Stimulated activated CD4-positive, alpha-beta T cell treated with anti-CD3 and anti-CD28 coated beads, TNF-alpha, amount 100 ng/mL, for 24 hours (primary cell): ENCODE data around the gene SACS.
"Not testable (repeated sequence)": the region's sequence is repeated elsewhere in the genome, so short reads cannot be mapped to it uniquely, and the experiment has no call there.

Source experiments
- DNase-seq, 3 experiments: peaks; one replicate each; pipeline ENCODE4 v3.0.0-alpha.2; 2020; ENCODE audit warnings: low read depth in 3 of 3

The SACS gene

DNA sequence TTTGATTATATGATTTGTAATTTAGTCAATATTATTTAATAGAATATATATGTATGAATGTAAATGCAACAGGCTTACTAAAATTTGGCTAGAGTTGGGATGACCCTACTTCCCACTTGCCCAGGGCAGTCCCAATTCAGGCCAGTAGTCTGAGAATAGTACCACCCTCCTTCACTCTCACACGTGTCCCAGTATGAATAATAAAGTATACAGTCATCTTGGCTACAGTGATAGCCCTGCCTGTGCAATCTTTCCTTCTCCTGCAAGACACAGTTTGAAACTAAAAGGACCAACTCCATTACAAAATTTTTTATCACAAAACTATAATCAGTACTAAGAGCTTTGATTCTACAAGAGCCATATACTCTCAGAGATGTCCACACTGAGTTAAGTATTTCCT is 76.2 kb downstream of the SACS start:
- DNase-seq = no peak

DNA sequence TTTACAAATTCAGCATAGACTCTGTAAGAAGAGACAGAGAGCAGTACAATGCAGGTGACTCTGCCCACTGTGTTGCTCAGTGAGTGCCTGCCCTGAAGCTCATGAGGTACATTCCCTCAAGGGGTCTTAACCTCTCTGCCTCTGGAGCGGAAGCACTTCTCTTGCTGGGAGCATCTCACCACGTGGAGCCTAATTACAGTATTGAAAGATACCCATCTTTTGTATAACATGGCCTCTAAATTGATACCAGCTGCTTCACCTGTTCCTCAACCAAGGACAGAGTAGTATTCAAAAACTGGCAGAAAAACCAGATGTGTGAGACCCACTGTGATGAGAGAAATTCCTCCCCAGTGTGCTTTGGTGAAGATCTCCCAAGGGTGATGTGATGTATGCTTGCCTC is 77.1 kb downstream of the SACS start:
- no peak for DNase-seq

DNA sequence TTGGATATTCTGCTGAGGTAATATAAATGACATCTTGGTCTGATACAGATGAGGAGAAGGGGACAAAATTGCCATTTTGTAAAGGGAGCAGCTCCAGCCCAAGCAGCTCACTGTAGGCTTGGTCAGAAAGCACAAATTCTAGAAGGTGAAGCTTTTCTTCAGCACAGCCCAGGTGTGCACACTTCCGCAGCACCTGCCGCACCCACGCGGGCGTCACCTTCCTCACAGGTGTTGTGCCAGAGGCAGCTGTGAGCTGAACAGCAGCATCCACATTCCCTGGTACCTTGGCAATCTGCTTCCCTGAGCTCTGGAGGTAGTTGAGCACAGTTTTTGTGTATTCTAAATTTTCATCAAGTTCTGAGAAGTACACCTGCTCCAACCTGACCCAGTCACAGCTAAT is 79.0 kb downstream of the SACS start:
- DNase-seq = no peak

DNA sequence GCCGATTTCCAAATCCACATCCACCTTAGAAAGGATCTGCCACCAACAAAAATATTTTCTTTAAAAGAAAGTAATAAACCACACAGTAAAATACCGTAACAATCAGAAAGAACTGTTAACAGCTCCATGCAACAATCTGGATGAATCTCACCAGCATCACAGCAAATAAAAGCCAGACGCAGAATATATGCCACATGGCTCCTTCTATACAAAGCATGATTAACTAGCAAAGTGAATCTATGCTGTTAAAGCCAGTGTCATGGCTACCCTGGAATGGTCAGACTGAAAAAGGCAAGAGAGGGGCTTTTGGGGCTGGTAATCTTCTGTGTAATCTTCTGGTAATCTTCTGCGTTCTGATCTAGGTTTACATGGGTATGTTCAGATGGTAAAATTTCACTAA is 81.3 kb downstream of the SACS start:
- no peak for DNase-seq

DNA sequence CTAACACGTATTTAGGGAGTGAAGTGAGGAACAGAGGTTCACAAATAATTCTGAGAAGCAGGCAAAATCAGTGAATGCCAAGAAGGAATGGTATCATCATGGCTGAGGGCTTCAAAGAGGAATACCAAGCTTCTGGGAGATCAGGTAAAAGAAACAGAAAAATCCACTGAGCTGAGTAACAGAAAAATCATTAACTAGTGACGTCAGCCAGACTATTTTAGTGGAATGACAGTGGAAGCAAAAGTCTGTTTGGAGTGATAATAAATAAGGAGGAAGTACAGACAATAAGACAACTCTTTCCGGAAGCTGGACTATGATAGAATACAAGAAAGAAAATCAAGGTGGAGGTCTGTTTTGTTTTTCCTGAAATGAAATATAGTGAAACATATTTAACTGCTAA is 83.5 kb downstream of the SACS start:
- DNase-seq = no peak

DNA sequence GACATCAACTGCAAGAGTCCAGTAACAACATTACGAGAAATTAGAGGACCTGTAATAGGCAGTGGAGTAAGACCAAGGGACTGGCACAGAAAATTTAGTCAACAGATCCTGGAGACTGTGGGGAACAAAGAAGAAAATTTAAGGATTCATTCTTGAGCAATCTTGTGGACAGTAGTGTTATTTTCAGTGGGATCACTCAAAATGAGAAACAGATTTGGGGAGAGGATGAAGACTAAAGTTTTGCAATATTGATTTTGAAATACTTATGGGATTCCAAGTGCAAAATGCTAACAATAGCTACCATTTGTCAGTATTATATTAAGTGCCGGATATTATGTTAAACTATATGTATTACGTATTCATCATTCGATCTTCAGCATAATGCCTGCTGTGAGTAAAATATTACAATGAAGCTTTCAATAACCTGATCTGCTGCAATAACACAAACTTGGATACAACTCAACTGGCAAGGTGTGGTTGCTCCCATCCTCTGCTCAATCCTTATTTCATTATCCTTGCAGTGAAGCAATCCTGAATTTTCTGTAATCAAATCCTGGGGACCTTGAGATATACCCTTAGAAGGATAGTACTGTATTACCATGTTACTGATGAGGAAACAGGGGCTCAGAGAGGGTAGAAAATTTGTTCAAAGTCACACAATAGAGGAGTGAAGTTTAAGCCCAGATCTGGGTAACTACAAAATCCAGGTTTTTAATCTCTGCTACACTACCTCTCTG is 84.2 kb downstream of the SACS start:
- no peak for DNase-seq

DNA sequence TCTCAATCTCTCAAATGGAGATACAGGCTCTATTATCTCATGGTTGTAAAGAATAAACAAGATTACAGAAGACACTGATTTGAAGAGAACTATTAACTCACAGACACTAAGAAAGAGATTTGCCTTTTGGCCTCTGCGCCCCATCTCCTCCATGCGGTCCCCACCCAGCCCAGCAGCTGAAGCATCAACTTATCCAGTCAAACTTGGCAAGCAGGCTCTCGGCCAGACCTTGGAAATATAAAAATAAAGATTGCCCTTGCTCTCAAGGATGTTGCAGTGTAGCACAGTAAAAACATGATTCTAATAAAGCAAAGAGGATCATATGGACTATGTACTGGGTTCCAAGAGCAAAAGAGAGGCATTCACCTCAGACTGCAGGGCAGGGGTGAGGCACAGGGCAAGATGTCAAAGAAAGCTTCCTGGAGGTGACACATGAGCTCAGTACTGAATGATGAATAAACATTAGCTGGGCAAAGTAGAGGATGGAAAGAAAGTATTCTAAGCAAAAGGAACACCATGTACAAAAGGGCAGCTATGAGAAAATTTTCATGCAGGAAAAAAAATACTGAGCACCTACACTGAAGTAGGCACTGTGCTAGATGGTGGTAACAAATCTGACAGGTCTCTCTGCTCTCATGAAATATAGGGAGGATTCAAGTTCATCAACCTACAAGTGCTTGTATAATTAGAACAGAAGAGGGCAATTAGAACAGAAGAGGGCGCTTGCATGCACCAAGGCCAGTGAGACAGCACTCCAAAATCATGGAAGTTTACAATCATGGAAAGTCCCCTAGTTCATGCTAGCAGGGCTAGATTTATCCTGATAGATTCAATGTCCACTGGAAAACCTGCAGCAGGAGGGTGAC is 85.0 kb downstream of the SACS start:
- no peak for DNase-seq

DNA sequence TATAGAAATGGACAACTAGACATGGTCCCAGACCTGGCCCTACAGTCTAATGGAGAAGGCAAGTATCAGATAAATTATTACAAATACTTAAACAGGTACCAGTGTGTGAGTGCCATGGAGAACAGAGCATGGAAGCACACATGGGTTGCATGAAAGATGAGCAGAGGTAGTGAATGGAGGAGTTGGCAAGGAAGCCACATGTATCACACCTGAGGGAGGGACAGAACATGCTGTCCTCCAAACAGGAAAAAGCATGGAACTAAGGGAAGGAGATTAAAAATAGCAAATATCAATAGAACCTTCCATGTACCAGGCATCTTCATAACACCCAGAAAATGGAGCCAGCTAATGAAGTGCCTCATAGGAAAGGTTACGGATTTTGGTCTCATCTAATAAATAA is 85.9 kb downstream of the SACS start:
- DNase-seq = no peak

DNA sequence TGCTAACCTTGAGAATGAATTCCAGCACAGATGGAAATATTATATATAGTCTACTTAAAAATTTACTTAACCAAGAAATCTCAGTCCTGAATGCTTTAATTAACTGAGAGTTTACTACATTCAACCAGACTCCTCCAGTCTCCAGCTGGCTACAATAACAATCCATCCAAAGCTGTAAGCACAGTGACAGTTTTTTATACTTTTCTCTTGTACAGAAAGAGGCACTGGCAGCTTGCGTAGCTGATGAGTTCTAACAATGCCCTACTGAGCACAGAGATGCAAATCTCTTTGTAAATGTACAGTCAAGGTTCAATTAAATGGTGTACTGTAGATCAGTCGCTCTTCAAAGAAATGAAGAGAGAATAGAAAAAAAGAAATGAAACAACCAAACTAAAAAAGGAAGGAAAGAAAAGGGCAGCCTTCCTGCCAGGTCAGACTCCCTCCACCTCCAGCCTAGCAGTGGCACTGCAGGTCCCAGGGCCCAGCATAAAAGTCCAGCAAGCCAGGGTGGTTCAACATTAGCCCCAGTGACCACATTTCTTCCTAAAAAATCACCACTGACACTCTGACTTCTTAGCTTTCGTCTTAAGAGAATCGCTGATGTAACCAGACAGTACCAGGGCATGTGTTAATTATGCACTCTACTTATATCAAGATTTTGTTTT is 88.4 kb downstream of the SACS start:
- DNase-seq = no peak

DNA sequence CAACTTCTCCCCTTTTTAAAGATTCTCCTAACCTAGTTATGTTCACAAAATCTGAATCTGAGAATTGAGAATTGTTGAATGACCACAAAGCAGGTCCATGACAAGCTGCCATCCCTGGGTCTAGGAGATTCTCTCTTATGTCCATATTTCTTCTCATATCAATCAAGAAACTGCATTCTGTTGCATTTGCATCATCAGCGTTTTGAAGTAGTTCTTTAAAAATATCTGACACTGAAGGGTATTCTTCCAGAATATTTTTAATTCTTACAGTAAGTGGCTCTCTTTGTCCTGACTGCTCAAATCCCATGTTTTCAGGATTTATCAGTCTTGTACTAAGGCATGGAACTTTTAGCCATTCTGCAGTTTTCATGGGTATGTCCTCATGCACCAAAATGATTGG is 94.3 kb downstream of the SACS start:
- DNase-seq = no peak

DNA sequence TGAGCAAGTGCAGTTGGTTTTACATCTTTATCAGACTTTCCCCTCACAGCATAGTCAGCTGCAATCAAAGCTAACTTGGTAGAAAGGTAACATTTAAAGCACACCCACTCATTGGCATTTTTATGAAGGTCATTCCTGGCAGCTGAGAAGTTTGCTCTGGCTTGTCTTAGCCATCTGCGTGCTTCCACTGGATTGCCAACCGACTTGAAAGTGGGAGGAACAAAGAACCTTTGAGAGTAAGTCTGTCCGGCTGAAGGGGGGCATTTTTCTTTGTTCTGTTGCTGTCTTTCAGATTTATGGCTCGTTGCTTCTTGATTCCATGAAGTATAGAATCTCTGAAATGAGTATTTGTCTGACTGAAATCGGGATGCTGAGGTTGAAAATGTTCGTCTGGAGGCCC is 103.1 kb downstream of the SACS start:
- DNase-seq = no peak

DNA sequence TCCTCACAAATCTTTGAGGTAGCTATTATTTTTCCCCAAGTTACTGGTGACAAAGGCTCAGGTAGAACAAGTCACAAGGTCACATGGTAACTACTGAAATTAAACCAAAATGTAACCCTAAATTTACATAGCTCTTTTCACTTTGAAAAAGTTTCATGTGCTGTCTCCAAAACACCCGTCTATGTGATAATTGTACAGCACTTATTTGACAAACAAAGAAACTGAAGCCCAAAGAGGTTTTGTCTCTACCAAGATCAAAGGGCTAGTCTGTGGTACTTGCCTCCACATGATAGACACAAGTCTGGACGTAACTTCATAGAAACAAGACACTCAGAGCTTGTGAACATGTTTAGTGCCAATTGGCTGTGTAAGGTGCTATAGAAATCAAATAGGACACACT is 108.3 kb downstream of the SACS start:
- DNase-seq = no peak

DNA sequence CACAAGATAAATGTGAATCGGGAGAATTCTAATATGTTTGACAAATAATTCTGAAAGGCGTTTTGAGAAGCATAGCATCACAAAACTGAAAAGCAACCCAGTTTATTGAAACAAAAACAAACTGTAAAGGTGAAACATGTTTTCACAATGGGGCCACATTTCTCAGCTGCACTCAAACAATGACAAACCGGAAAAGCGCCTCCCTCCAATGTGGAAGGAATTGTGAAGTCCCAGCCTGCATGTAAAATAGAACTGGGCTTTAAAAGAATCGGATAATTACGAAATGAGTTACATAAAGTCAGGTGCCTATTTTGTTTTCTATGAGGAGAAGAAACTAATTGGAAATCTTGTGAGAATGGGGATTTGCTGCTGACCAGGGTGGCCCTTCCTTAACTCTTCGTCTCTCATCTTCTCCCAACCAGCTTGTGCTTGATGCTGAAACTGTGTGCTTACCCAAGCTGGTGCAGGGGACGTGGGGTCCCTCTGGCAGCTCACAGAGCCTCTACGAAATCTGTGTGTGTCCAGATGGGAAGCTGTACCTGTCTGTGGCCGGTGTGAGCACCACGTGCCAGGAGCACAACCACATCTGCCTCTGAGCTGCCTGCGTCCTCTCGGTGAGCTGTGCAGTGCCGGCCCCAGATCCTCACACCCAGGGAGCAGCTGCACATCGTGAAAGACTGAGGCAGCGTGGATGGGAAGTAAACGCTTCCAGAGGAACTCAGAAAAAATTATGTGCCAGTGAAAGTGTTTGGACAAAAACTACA is 109.4 kb downstream of the SACS start:
- DNase-seq = no peak

DNA sequence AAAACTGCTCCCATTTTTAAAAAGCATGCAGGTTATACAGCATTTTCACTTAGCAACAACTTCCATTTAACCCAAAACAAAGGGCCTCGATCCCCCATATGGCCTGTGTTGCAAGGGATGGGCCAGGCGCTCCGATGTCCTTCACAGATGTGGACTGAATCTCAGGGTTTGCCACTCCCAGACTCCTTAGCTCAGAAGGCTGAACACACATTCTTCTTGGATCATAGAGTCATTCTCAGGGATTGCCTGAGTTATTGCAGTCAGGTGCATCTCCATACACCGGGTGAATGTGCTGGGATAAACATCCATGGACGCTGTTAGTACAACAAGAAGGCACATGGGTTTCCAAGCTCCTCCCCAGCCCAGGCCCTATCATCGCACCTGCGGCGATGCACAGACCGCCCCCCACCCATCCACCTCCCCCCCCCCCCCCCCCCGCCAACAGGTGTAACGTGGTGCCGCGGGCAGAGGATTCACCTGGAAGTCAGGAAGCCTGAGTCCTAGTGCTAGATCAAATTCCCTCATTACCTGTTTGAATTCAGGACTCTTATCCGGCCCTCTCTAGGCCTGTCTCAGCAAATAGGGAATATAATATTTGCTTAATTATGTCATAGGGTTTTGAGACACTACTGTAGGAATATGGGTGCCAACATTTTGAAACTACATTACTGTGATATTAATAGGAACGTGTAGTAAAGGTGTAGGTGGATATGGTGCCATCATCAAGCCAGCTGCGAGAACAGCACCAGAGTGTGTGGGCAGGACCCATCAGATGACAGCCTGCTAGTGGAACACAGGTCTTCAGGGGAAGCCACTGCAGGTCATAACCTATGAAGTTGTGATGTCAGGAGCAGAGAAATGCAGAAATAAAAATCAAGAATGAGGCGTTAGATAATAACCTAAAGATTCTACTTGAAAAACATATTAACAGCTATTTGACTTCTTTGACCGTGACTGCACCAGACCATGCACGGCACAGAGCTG is 110.9 kb downstream of the SACS start:
- DNase-seq = no peak

DNA sequence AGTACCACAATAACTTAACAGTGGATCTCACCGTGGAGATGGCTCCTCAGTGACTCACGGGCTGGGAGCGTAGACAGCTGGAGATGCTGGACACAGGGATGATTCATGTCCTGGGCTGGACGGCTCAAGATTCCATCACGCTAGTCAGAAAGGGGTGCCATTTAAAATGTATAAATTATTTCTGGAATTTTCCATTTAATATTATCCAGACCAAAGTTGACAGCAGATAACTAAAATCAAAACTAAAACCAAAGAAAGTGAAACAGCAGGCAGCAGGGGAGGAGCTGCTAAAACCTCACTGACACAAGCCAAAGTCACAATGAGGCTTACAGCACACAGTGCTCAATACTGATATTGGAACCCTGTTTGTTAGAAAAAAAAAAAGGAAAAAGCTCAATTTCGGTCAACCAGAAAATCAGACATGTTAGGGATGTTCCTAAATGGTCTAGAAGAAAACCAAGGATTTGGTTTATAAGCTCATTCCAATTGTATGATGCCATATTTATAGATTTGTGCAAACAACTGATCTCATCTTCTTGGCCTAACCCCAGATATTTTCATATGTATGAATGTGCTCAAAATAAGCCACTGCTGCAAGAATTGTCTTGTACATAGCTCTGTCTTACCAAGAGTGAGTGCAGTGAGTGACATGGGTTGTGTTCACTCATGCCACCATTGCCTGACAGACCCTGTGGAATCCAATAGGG is 111.8 kb downstream of the SACS start:
- DNase-seq = peak in 1 of 3 experiments; percentile 3

DNA sequence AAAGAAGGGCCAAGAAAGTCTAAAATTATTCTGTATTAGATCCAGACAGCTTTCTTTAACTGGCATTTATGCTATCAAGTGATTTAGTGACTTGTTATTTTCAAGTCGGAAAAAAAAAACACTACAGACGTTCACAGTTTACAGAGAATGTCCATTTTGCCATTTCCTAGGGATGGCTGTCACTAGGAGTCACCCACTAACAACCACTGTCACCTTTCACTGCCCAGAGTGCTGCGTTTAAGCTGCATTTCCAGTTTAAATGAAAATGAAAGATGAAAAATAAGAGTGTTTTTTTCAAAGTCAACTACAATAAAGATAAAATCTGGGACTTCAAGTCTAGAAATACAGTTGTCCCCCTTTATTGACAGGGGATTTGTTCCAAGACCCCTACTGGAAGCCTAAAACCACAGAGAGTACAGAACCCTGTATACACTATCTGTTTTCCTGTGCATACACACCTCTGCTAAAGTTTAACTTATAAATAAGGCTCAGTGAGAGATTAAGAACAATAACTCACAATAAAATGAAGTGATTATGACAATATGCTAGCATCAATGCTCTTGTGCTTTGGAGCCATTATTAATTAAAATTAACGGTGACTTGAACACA is 112.5 kb downstream of the SACS start:
- DNase-seq = no peak

DNA sequence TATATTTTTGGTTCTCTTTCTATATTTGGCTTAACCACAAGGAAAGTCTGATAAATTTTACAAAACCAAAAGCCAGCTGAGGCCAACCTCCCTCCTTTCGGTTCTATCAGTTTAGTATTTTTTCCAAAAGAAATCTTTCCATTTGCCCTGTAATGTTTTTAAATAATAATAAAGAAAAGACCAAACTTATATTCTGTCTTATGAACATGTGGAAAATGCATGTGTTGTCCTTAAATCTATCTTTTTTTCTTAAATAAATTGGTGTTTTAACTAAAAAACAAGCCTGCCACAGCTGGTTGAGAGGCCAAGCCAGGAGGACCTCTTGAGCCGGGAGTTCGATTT is 113.6 kb downstream of the SACS start:
- no peak for DNase-seq

DNA sequence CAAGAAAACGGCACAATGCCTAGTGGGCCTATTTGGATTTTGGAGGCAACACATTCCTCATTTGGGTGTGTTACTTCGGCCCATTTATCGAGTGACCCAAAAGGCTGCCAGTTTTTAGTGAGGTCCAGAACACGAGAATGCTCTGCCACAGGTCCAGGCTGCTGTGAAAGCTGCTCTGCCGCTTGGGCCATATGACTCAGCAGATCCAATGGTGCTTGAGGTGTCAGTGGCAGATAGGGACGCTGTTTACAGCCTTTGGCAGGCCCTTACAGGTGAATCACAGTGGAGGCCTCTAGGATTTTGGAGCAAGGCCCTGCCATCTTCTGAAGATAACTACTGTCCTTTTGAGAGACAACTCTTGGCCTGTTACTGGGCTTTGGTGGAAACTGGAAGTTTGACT is 118.7 kb downstream of the SACS start:
- DNase-seq = not testable (repeated sequence)

DNA sequence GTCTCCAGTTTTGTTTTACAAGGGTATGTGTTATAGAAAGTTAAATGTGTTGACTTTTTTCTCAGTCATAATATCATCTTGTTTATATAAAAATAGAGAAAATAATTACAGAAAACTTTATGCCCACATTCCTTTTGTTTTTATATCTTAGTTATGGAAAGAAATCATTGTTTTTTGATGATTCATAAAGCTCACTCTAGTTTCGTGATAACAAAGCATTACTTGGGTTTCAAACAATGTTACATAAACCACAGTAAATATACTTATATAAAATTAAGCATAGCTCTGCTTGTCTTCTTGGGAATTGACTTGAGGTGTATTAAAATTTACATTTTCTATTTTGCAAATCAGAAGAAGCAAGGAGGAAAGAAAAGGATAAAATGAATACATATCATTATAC is 140.9 kb downstream of the SACS start:
- no peak for DNase-seq

DNA sequence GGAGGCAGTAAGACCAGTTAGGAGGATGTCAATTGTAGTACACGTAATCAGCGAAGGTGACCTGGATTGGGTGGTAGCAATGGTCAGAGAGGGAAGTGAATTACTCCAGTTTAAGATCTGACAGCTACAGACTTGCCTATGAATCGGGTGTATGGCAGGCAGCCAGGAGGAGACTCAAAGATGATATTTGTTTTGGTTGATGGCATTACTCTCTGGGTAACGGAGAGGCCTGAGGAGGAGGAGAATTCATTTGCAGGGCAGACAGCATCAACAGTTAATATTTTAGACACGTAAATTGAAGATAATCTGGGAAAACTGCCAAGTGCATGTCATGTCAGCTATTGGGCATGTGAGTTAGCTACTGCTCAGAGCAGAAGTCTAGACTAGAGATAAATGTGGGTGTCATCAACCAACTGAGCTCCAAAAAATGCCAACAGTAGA is 143.6 kb downstream of the SACS start:
- no peak for DNase-seq
